Uterus (tissue), 2 donors: ENCODE data around the gene AIFM2.

Experiments
- CTCF ChIP-seq, 4 experiments: fragments of 200-600 bp in 2 of 4; fragments of 450-650 bp in 2 of 4; sonication (generic) in 2 of 4; IDR thresholded peaks; one replicate each; pipeline ENCODE4 v1.5.1; 2016 to 2019; ENCODE audit warnings: antibody characterized with exemption in 4 of 4, mild to moderate bottlenecking in 2 of 4, moderate library complexity in 1 of 4
- POLR2A ChIP-seq, 2 donors: fragments of 450-650 bp; IDR thresholded peaks; one replicate each; pipeline ENCODE4 v1.6.1; 2016; ENCODE audit warnings: antibody characterized with exemption in 2 of 2, mild to moderate bottlenecking in 1 of 2, moderate library complexity in 1 of 2

- TF ChIP-seq CTCF (IDR thresholded peaks at IDR 0.05): no peak
- TF ChIP-seq POLR2A (IDR thresholded peaks at IDR 0.05): no peak
Measured at GRCh38 chr10:70063418-70064098, 69.1 kb downstream of the AIFM2 start.
